ENCODE data around the gene SORD.

GRCh38 chr15:45023659-45024225 lies 747 bp downstream of the SORD start:
- TF ChIP-seq YY1 (IDR thresholded peaks at IDR 0.05; ENCODE audit: insufficient read depth, insufficient read length): no peak
- TF ChIP-seq ZNF274 (IDR thresholded peaks at IDR 0.05; ENCODE audit: low read depth, low read length): no peak

Measured in NT2/D1 (cell line).